ENCODE measurements around the gene MRPL10.

Gene MRPL10

GRCh38 chr17:47870056-47870455 is 38.7 kb upstream of the MRPL10 start:
- no peak overlapping the region for H3K27ac ChIP-seq (ENCODE audit: extremely low read depth, low read depth, low read length)
- CTCF ChIA-PET = interaction anchor here (0.6 to 2.4 kb wide), 8 partner anchors 18 to 152 kb away, joined by 3 to 18 read pairs (median 5); partner anchors contain the start of genes SCRN2 and SP6
- POLR2A ChIA-PET = interaction anchor here (0.6 kb wide), 1 partner anchor 25 kb away, joined by 6 read pairs; no protein-coding TSS in a partner anchor
- no peaks in the 10 kb centered on the region for H3K36me3 ChIP-seq (ENCODE audit: control insufficient read depth in 2 of 2, insufficient read depth in 1 of 2, low read length in 2 of 2)
- no peak overlapping the region for H3K4me3 ChIP-seq (ENCODE audit: low read depth, low read length)
- no peaks in the 10 kb centered on the region for H3K9me3 ChIP-seq (ENCODE audit: control insufficient read depth, insufficient read depth, low read depth, low read length)
- TF ChIP-seq, protein P1, sequence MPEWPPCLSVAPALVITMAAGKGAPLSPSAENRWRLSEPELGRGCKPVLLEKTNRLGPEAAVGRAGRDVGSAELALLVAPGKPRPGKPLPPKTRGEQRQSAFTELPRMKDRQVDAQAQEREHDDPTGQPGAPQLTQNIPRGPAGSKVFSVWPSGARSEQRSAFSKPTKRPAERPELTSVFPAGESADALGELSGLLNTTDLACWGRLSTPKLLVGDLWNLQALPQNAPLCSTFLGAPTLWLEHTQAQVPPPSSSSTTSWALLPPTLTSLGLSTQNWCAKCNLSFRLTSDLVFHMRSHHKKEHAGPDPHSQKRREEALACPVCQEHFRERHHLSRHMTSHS (tag by site-specific recombination; IDR thresholded peaks at IDR 0.05) = no peak
- TF ChIP-seq ZNF416 (tag by site-specific recombination; IDR thresholded peaks at IDR 0.05) (no peak), ZBTB49 (tag by site-specific recombination; IDR thresholded peaks at IDR 0.05; ENCODE audit: low read depth) (no peak), ZNF155 (tag by site-specific recombination; IDR thresholded peaks at IDR 0.05) (no peak), ZSCAN23 (tag by site-specific recombination; IDR thresholded peaks at IDR 0.05) (no peak), ZNF10 (tag by site-specific recombination; IDR thresholded peaks at IDR 0.05) (no peak), ZNF529 (tag by site-specific recombination; IDR thresholded peaks at IDR 0.05; ENCODE audit: insufficient replicate concordance) (no peak), ELK4 (IDR thresholded peaks at IDR 0.05; ENCODE audit: borderline replicate concordance, low read depth, low read length) (no peak), MEIS1 (CRISPR knock-in tag; IDR thresholded peaks at IDR 0.05; ENCODE audit: borderline replicate concordance) (no peak), ZNF530 (tag by site-specific recombination; IDR thresholded peaks at IDR 0.05; ENCODE audit: low read depth) (no peak), ZNF501 (tag by site-specific recombination; IDR thresholded peaks at IDR 0.05) (no peak), SETDB1 (IDR thresholded peaks at IDR 0.05; ENCODE audit: insufficient read length, low read length) (no peak), SALL2 (tag by site-specific recombination; IDR thresholded peaks at IDR 0.05; ENCODE audit: borderline replicate concordance) (no peak), ZIC2 (tag by site-specific recombination; IDR thresholded peaks at IDR 0.05) (no peak), ZNF558 (tag by site-specific recombination; IDR thresholded peaks at IDR 0.05) (no peak)
- TF ChIP-seq, protein P2, sequence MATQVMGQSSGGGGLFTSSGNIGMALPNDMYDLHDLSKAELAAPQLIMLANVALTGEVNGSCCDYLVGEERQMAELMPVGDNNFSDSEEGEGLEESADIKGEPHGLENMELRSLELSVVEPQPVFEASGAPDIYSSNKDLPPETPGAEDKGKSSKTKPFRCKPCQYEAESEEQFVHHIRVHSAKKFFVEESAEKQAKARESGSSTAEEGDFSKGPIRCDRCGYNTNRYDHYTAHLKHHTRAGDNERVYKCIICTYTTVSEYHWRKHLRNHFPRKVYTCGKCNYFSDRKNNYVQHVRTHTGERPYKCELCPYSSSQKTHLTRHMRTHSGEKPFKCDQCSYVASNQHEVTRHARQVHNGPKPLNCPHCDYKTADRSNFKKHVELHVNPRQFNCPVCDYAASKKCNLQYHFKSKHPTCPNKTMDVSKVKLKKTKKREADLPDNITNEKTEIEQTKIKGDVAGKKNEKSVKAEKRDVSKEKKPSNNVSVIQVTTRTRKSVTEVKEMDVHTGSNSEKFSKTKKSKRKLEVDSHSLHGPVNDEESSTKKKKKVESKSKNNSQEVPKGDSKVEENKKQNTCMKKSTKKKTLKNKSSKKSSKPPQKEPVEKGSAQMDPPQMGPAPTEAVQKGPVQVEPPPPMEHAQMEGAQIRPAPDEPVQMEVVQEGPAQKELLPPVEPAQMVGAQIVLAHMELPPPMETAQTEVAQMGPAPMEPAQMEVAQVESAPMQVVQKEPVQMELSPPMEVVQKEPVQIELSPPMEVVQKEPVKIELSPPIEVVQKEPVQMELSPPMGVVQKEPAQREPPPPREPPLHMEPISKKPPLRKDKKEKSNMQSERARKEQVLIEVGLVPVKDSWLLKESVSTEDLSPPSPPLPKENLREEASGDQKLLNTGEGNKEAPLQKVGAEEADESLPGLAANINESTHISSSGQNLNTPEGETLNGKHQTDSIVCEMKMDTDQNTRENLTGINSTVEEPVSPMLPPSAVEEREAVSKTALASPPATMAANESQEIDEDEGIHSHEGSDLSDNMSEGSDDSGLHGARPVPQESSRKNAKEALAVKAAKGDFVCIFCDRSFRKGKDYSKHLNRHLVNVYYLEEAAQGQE (tag by site-specific recombination; IDR thresholded peaks at IDR 0.05) = no peak
- no peaks in the 10 kb centered on the region for H3K4me1 ChIP-seq (ENCODE audit: control insufficient read depth, insufficient read depth, low read length)

GRCh38 chr17:47869114-47869513 is 37.8 kb upstream of the MRPL10 start:
- CTCF ChIA-PET = interaction anchor here (0.9 to 1.7 kb wide), 3 partner anchors 13 to 101 kb away, joined by 3 to 7 read pairs (median 4); no protein-coding TSS in a partner anchor
- H3K27ac ChIP-seq (ENCODE audit: extremely low read depth, low read depth, low read length) = no peak overlapping the region
- POLR2A ChIA-PET = no interaction called here

More at GRCh38 chr17:47869114-47869513, 37.8 kb upstream of the MRPL10 start:
- Histone ChIP-seq H3K4me3 (ENCODE audit: low read depth, low read length) (no peak overlapping the region), H3K9me3 (ENCODE audit: control insufficient read depth, insufficient read depth, low read depth, low read length) (no peaks in the 10 kb centered on the region), H3K4me1 (ENCODE audit: control insufficient read depth, insufficient read depth, low read length) (no peaks in the 10 kb centered on the region), H3K36me3 (ENCODE audit: control insufficient read depth in 2 of 2, insufficient read depth in 1 of 2, low read length in 2 of 2) (no peaks in the 10 kb centered on the region)
- TF ChIP-seq ZNF433 (tag by site-specific recombination; IDR thresholded peaks at IDR 0.05; ENCODE audit: low read depth) = no peak
- no peak for TF ChIP-seq ZNF776 (tag by site-specific recombination; IDR thresholded peaks at IDR 0.05; ENCODE audit: borderline replicate concordance)
- no peak for TF ChIP-seq TCF7L2 (IDR thresholded peaks at IDR 0.05; ENCODE audit: borderline replicate concordance, low read depth, low read length)
- no peak for TF ChIP-seq ZNF132 (tag by site-specific recombination; IDR thresholded peaks at IDR 0.05; ENCODE audit: borderline replicate concordance)

Measured in HEK293 (cell line).